GM12801 (cell line): Measurements from ENCODE around the gene NANOS3.

Experiments
- TF ChIP-seq, protein P1 (sequence below): IDR thresholded peaks from one replicate; pipeline ENCODE4 v1.5.1; 2011; ENCODE audit warnings: control low read depth; ENCODE audit not compliant: insufficient read length; ENCODE audit errors: extremely low read depth

Gene NANOS3

DNA sequence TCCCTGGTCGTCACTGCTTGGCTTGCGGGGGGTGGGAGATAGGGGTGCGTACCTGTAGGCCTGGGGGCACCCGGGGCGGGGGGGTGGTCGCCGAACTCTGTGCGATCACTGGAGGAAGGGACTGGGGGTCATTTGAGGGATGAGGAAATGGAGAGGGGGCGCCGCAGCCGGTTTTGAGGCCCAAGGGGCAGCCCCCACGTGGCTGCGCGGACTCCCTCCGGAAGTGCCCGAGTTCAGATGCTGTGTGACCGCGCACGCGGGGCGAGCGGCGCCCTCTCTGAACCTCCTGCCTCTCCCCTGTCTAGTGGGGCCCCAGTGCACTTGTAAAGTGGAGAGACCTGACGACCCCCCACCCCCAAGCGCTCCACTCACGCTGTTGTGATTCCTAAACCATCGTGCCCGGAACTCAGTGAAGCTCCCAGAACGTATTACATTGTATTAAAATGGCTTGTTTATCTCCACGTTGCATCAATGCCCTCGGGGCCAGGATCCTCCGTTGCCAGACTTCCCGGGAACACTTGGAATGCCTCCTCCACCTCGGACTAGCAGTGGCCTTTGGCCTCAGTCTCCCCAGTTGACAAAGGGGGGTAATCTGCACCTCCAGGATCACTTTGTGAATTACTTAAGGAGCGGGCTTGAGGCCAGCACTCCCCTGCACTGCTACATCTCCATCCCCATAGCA is 3.0 kb upstream of the NANOS3 start:
- TF ChIP-seq, protein P1, sequence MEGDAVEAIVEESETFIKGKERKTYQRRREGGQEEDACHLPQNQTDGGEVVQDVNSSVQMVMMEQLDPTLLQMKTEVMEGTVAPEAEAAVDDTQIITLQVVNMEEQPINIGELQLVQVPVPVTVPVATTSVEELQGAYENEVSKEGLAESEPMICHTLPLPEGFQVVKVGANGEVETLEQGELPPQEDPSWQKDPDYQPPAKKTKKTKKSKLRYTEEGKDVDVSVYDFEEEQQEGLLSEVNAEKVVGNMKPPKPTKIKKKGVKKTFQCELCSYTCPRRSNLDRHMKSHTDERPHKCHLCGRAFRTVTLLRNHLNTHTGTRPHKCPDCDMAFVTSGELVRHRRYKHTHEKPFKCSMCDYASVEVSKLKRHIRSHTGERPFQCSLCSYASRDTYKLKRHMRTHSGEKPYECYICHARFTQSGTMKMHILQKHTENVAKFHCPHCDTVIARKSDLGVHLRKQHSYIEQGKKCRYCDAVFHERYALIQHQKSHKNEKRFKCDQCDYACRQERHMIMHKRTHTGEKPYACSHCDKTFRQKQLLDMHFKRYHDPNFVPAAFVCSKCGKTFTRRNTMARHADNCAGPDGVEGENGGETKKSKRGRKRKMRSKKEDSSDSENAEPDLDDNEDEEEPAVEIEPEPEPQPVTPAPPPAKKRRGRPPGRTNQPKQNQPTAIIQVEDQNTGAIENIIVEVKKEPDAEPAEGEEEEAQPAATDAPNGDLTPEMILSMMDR: no peak

DNA sequence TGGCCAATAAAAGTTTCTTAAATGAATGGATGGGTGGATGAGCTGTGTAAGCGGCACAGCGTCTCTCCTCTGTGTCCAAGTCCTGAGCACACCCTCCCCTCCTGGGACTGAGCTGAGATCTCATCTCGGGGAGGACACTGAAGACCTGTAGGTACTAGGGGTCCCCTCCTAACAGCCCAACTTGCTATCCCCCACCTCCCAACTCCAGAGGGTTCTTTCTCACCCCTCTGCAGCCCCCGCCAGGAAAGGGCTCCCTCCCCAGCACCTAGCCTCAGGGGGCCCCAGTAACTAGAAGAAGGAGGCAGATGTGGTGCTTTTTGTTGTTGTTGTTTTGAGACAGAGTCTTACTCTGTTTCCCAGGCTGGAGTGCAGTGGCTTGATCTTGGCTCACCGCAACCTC is 1.1 kb upstream of the NANOS3 start:
- TF ChIP-seq, protein P1: no peak

DNA sequence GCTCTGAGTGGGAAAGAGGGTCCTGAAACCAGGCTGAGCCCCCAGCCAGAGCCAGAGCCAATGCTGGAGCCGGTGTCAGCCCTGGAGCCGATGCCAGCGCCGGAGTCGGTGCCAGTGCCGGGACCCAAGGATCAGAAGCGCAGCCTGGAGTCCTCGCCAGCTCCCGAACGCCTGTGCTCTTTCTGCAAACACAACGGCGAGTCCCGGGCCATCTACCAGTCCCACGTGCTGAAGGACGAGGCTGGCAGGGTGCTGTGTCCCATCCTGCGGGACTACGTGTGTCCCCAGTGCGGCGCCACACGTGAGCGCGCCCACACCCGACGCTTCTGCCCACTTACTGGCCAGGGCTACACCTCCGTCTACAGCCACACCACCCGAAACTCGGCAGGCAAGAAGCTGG is 369 bp downstream of the NANOS3 start:
- TF ChIP-seq, protein P1: no peak

DNA sequence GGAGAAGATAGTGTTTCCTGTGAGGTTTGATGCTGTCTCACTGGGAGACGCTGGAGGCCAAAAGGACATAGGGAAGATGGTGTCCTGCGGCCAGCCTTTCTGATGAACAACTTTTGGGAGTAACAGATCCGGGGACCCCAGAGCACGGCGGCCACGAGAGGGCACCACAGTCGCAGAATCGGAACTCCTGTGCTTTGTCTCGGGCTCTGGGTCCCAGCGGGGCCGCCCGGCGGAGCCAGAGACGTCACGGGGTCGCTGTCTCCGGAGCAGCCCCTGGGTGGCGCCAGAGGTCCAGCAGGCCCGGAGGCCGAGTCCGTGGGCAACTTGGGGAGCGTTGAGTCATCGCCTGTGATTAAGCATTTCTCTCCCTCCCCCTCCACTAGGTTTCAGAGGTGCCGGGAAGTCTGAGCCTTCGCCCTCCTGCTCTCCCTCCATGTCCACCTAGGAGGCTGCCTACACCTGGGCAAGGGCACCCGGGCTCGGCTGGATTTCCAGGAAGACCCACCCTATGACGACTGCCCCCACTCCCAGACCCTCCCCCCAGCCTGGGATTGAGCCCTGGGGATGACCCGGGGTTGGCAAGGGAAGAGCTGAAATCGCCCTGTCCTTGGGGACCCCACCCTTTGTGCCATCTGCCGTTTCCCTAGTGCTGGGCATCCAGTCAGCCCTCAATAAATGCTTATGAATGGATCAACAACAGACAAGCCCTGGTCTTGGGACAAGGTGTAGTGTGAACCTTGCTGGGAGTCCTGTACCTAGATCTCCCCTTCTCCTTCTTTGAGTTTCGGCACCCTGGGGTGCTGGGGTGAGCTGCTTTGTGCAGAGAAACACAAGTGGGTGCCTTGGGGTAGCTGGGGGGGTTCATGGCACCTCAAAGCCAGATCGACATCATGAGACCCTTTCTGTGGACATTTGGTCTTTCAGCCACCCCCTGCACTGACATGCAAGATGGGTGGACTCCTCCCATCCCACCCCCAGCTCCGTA is 3.4 kb downstream of the NANOS3 start:
- TF ChIP-seq, protein P1: peak; percentile 22

DNA sequence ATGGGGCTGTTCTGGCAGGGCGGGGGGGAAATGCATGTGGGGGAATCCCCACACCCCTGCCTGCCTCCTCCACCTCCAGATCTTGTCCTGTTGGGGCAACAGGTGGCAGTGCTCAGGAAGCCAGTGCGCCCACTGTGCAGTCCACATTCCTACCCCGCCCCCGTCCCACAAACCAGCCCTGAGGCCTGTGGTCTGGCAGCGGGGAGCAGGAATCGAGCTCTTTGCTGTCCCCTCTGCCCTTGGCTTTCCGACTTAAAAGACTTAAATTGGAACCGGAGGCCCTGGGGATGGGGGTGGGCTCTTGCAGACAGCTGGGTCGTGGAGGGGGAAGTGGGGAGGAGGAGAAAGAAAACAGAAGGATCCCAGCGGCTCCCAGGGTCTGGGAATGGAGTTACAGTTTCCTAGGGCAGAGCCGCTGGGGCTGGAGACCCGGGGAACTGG is 4.3 kb downstream of the NANOS3 start:
- TF ChIP-seq, protein P1: no peak

DNA sequence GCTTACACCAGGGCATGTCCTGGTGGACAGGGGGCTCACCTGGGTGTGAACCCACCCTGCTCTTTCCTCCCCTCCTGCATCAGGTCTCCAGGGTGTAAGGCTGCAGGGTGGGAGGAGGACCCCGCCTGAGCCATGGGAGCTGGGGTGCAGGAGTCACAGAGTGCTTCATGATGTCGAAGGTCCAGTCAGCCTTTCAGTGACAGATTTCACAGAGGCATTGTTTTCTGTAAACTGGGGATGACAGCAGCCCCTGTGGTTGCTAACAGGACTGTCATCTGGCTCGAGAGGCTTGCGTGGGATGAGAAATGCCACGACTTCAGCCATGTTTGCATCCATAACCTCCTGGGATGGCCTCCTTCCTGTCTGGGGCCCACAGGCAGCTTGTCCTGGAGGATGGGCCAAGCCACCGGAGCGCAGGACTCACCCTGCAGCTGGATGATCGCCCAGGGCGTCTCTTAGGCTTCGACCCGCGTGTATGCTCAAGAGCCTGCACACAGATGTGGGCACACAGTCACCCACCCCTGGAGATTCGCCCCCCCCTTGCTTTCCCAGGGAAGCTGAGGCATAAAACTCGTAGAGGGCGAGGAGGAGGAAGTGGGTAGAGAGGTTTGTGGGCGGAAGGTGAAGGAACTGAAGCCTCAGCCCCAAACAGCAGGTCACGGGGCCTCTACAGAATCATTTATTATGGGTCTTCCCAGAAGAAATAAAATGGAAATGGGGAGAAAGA is 4.9 kb downstream of the NANOS3 start:
- TF ChIP-seq, protein P1: no peak

DNA sequence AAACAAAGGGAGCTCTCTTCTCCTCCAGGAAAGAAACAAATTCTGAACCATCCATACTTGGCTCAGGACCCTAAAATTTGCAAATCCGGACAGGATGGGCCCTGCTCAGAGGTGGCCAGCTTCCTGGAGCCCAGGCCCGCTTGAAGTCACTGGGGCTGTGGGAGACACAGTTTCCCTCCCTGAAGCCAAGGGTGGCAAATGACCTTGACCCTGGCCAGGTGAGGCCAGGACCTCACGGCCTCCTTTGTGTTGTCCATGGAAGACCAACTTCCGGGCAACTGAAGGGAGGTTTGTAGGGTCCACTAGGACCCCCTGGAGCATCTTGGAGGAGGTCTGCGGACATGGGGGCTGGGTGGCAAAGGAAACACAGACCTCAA is 5.5 kb downstream of the NANOS3 start:
- TF ChIP-seq, protein P1: no peak
